ENCODE results near the gene TMEM204. TPM values are rescaled to one million over a fixed set of nuclear protein-coding genes. Genes with fewer than 3 reads are reported as not detected.

The TMEM204 gene
- polyA plus RNA-seq, 1 of the 3 experiments (the other 2 are of a cell fraction), result 2.3 TPM

DNA sequence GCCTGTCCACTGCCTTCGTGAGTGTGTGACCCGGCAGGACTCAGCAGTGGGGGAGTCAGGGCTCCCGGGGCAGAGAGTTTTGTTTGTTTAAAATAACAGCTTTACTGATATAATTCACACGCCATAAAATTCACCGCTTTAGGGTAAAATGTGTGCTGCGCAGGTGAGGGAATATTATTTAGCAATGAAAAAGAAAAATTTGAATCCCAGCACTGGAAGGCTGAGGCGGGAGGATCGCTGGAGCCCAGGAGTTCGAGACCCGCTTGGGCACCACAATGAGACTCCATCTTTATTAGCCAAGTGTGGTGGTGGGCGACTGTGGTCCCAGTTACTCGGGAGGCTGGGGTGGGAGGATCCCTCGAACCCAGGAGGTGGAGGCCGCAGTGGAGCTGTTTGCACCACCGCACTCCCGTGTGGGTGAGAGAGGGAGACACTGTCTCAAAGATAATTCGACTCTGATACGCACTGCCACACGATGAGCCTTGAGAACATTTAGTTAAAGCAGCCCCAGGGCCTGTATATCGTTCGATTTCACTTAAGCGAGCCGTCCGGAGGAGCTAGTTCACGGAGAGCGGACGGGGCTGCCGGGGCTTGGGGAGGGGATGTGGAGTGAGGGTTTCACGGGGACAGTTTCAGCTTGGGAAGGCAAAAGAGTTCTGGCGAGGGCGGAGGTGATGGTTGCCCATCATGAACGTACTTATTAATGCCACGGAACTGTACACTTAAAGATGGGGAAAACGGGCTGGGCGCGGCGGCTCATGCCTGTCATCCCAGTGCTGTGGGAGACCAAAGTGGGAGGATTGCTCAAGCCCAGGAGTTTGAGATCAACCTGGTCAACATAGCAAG lies 30.1 kb upstream of the TMEM204 start:
- ChIA-PET POLR2A (no interaction called here), CTCF (interaction anchor here (1.1 to 1.8 kb wide), 2 partner anchors 9 to 10 kb away, joined by 3 to 5 read pairs; partner anchors contain the start of gene TELO2)
- Histone ChIP-seq H3K4me1 (ENCODE audit: control insufficient read depth in 1 of 2, insufficient read depth in 2 of 2, low read depth in 1 of 2, low read length in 1 of 2) (no peaks in the 10 kb centered on the region), H3K27ac (ENCODE audit: low read depth in 2 of 2, low read length in 1 of 2) (no peak overlapping the region), H3K36me3 (replicated peaks in 1 of 2; ENCODE audit: control insufficient read depth in 1 of 2, insufficient read depth in 2 of 2, low read length in 1 of 2) (peaks cover 0 to 40% of the 10 kb centered on the region in 2 experiments), H3K4me3 (ENCODE audit: low read depth in 2 of 2, low read length in 1 of 2) (no peak overlapping the region), H3K4me2 (no peak overlapping the region), H2AFZ (ENCODE audit: low read depth) (no peak overlapping the region), H3K9ac (no peak overlapping the region), H3K79me2 (ENCODE audit: insufficient read depth) (no peaks in the 10 kb centered on the region), H3F3A (replicated peaks; ENCODE audit: insufficient read depth) (no peaks in the 10 kb centered on the region), H3K9me2 (no peaks in the 10 kb centered on the region), H3K9me3 (no peaks in the 10 kb centered on the region), H4K20me1 (ENCODE audit: insufficient read depth) (no peaks in the 10 kb centered on the region), H3K27me3 (ENCODE audit: insufficient read depth) (no peaks in the 10 kb centered on the region)
- no peak for TF ChIP-seq POLR2AphosphoS5 (IDR thresholded peaks at IDR 0.05; ENCODE audit: low read depth, low read length)
- no peak for TF ChIP-seq RAD21 (IDR thresholded peaks at IDR 0.05; ENCODE audit: low read length)
- no peak for TF ChIP-seq MAX (IDR thresholded peaks at IDR 0.05; ENCODE audit: low read depth)
- TF ChIP-seq, protein P1, sequence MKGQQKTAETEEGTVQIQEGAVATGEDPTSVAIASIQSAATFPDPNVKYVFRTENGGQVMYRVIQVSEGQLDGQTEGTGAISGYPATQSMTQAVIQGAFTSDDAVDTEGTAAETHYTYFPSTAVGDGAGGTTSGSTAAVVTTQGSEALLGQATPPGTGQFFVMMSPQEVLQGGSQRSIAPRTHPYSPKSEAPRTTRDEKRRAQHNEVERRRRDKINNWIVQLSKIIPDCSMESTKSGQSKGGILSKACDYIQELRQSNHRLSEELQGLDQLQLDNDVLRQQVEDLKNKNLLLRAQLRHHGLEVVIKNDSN (IDR thresholded peaks at IDR 0.05; ENCODE audit: borderline replicate concordance, low read depth), result no peak
- 97% methylated on average over 37 of the region's 37 CpGs for WGBS (ENCODE audit: low lambda C conversion rate)
- DNase-seq, result no peak

DNA sequence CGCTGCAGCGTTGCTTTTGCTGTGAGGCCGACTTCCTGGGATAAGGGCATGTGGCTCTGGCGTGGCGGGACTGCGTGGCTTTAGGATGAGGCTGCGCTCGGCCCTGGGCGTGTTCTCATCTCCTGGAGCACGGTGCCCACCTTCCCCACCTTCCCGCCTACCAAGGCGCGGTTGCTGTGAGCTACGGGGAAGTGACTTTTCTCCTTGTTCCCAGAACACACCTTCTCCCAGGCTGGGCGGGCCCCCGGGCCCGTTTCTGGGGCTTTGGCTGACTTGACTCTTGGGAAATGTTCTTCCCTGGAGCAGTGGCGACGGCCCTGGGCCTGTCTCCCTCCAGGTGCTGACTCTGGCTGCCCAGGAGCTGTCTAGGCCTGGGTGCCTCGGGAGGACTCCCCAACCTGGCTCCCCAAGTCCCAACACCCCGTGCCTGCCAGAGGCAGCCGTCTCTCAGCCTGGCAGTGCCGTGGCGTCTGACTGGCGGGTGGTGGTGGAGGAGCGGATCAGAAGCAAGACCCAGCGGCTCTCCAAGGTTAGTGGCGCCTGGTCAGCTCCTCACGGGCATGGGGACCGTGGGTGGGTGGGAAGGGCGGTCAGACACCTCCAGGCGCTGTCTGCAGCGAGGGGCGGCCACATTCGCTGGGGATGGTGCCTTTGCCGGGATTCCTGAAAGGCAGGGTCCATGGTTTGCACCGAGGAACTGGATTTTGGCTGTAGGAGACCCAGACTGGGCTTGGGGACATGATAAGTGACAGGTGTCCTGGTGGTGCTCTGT lies 28.2 kb upstream of the TMEM204 start:
- no peaks in the 10 kb centered on the region for H3K4me1 ChIP-seq (ENCODE audit: control insufficient read depth in 1 of 2, insufficient read depth in 2 of 2, low read depth in 1 of 2, low read length in 1 of 2)
- H3K4me3 ChIP-seq (ENCODE audit: low read depth in 2 of 2, low read length in 1 of 2), result no peak overlapping the region
- TF ChIP-seq GATA2 (CRISPR knock-in tag; IDR thresholded peaks at IDR 0.05), result no peak
- no peak for TF ChIP-seq SMC3 (IDR thresholded peaks at IDR 0.05; ENCODE audit: low read depth, low read length)
- TF ChIP-seq MAX (IDR thresholded peaks at IDR 0.05; ENCODE audit: low read depth), result no peak
- no peak for TF ChIP-seq FOXJ3 (CRISPR knock-in tag; IDR thresholded peaks at IDR 0.05)
- TF ChIP-seq RAD21 (IDR thresholded peaks at IDR 0.05; ENCODE audit: low read length), result no peak
- TF ChIP-seq, protein P2, sequence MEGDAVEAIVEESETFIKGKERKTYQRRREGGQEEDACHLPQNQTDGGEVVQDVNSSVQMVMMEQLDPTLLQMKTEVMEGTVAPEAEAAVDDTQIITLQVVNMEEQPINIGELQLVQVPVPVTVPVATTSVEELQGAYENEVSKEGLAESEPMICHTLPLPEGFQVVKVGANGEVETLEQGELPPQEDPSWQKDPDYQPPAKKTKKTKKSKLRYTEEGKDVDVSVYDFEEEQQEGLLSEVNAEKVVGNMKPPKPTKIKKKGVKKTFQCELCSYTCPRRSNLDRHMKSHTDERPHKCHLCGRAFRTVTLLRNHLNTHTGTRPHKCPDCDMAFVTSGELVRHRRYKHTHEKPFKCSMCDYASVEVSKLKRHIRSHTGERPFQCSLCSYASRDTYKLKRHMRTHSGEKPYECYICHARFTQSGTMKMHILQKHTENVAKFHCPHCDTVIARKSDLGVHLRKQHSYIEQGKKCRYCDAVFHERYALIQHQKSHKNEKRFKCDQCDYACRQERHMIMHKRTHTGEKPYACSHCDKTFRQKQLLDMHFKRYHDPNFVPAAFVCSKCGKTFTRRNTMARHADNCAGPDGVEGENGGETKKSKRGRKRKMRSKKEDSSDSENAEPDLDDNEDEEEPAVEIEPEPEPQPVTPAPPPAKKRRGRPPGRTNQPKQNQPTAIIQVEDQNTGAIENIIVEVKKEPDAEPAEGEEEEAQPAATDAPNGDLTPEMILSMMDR (IDR thresholded peaks at IDR 0.05), result no peak
- TF ChIP-seq NFIC (IDR thresholded peaks at IDR 0.05; ENCODE audit: borderline replicate concordance), result no peak
- TF ChIP-seq MXI1 (IDR thresholded peaks at IDR 0.05; ENCODE audit: low read depth, low read length), result no peak
- TF ChIP-seq YY1 (IDR thresholded peaks at IDR 0.05; ENCODE audit: low read depth), result no peak
- TF ChIP-seq RXRA (IDR thresholded peaks at IDR 0.05; ENCODE audit: borderline replicate concordance, low read depth), result no peak
- no peaks in the 10 kb centered on the region for H3K9me2 ChIP-seq
- H2AFZ ChIP-seq (ENCODE audit: low read depth), result no peak overlapping the region
- H4K20me1 ChIP-seq (ENCODE audit: insufficient read depth), result no peaks in the 10 kb centered on the region
- H3K9me3 ChIP-seq, result no peaks in the 10 kb centered on the region
- peaks cover 0 to 35% of the 10 kb centered on the region in 2 experiments for H3K36me3 ChIP-seq (replicated peaks in 1 of 2; ENCODE audit: control insufficient read depth in 1 of 2, insufficient read depth in 2 of 2, low read length in 1 of 2)
- ChIA-PET POLR2A (no interaction called here), CTCF (no interaction called here)
- no peaks in the 10 kb centered on the region for H3F3A ChIP-seq (replicated peaks; ENCODE audit: insufficient read depth)
- H3K9ac ChIP-seq, result no peak overlapping the region
- H3K27ac ChIP-seq (ENCODE audit: low read depth in 2 of 2, low read length in 1 of 2), result no peak overlapping the region
- no peaks in the 10 kb centered on the region for H3K79me2 ChIP-seq (ENCODE audit: insufficient read depth)
- no peak for DNase-seq
- H3K4me2 ChIP-seq, result no peak overlapping the region
- 91% methylated on average over 18 of the region's 37 CpGs for WGBS (ENCODE audit: low lambda C conversion rate)
- no peaks in the 10 kb centered on the region for H3K27me3 ChIP-seq (ENCODE audit: insufficient read depth)
